BE2C (cell line): Measurements from ENCODE around the gene NXN.

Experiments used
- DNase-seq: peaks from one replicate; pipeline ENCODE4 v3.0.0-alpha.2; 2020
- H3K27me3 ChIP-seq: fragments of 250-450 bp; sonication (Bioruptor Pico); 2 replicates; pipeline ENCODE4 v1.5.1; 2020; ENCODE audit warnings: mild to moderate bottlenecking
- H3K36me3 ChIP-seq: fragments of 250-450 bp; sonication (Bioruptor Pico); 2 replicates; pipeline ENCODE4 v1.5.1; 2020; ENCODE audit warnings: mild to moderate bottlenecking
- H3K4me1 ChIP-seq: fragments of 250-450 bp; sonication (Bioruptor Pico); 2 replicates; pipeline ENCODE4 v1.5.1; 2020
- H3K4me3 ChIP-seq: 2 replicates; pipeline ENCODE4 v1.5.1; 2011; ENCODE audit warnings: low read depth, low read length
- H3K9me3 ChIP-seq: fragments of 250-450 bp; sonication (Bioruptor Pico); 2 replicates; pipeline ENCODE4 v1.5.1; 2020
- TF ChIP-seq, protein P1 (sequence below): IDR thresholded peaks from 2 replicates; pipeline ENCODE4 v1.5.1; 2012; ENCODE audit warnings: mild to moderate bottlenecking, low read depth, low read length

NXN gene

DNA sequence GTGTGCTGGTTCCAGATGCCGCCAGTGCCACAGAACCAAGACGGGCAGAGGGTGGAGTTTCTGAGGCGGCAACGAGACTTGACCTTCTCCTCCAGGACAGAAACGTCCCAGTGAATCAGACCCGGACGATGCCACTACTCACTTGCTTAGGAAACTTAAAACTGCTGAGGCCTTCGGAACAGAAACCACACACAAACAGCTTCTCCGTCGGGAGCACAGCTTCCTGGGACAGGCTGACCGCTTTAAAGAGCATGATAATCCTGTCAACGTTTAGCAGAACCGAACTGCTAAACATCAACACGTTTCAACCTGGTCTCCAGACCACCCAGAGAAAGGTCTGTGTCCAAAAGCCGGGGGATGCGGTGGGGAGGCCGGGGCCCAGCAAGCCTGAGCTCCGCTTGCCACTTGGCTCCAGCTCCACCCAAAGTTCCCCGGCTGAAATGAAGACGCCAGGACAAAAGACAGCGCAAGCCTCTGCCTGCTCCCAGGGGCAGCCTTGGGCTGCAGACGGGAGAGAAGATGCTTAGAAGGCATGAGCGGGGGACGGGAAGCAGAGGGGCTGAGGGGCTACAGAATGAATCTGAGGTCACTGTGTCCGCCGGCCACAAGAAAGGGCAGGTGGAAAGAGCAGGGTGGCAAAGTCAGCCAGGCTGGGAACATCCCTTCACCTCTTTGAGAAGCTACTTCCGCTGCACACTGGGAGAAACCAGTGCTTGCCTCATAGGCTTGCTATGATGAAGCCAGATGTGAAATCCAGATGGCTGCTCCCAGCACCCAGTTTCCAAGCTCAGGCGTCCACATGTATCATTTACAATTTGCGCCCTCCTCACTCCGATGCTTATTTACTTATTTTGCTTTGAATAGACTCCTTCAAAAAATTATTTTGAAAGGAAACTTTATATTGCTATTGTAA lies 128.5 kb downstream of the NXN start:
- no peak for DNase-seq
- Histone ChIP-seq H3K36me3 (no peaks in the 10 kb centered on the region), H3K4me1 (no peaks in the 10 kb centered on the region)

DNA sequence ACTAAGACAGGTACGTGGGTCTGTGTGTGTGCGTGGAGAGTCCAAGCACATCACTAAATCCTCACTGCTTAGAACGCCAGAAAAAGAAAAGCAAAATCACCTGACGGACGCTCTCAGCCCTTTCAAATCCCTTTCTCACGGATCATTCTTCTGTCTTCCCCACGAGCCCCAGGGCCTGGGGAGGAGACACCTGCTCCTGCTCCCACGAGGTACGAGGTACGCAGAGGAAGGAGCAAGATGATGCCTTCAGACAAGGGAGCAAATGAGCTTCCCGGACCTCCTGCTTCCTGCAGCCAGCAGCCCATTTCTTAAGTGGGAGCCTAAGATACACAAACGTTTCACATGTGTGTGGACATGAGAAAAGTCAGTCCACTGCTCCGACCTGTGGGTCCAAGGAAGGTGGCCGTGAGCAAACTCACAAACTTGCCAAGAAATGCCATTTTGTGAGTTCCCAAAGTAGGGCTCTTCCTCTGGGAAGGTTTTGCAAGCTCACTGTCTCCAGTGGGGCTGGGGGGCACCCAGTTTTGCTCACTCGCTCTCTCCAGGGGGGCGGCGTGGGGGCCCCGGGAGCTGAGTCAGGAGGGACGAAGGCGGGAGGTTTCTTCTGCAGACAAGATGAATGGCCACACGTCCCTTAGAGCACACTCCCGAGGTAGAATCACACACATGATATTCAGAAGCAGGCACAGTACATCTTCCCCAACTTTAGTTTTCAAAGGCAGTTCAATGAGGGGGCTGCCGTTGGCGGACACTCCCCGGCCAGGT lies 129.3 kb downstream of the NXN start:
- H3K27me3 ChIP-seq: no peaks in the 10 kb centered on the region
- H3K36me3 ChIP-seq: no peaks in the 10 kb centered on the region
- DNase-seq: no peak
- TF ChIP-seq, protein P1, sequence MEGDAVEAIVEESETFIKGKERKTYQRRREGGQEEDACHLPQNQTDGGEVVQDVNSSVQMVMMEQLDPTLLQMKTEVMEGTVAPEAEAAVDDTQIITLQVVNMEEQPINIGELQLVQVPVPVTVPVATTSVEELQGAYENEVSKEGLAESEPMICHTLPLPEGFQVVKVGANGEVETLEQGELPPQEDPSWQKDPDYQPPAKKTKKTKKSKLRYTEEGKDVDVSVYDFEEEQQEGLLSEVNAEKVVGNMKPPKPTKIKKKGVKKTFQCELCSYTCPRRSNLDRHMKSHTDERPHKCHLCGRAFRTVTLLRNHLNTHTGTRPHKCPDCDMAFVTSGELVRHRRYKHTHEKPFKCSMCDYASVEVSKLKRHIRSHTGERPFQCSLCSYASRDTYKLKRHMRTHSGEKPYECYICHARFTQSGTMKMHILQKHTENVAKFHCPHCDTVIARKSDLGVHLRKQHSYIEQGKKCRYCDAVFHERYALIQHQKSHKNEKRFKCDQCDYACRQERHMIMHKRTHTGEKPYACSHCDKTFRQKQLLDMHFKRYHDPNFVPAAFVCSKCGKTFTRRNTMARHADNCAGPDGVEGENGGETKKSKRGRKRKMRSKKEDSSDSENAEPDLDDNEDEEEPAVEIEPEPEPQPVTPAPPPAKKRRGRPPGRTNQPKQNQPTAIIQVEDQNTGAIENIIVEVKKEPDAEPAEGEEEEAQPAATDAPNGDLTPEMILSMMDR: no peak
- no peaks in the 10 kb centered on the region for H3K4me1 ChIP-seq
- no peaks in the 10 kb centered on the region for H3K9me3 ChIP-seq
- H3K4me3 ChIP-seq: no peak overlapping the region

More for the DNA sequence above, 128.5 kb downstream of the NXN start:
- Histone ChIP-seq H3K27me3 (no peaks in the 10 kb centered on the region), H3K4me3 (no peak overlapping the region), H3K9me3 (no peaks in the 10 kb centered on the region)
- TF ChIP-seq, protein P1: no peak

DNA sequence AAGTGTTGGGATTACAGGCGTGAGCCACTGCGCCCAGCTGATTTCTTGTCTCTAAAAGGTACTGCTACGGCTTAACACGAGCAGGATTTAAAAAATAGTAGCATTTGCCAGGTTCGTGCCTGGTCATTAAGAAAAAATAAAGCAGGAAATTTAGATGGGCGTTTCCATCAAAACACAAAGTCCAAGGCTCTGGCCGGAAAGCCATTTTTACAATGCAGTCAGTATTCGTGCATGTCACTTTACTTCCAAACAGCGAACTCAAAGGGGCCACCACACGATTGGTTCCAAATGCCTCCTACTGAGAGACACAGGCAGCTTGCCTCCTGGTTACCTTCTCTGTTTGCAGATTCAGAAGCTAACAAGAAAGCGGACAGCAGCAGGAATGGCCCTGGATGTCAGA lies 131.2 kb downstream of the NXN start:
- DNase-seq: no peak
- Histone ChIP-seq H3K27me3 (no peaks in the 10 kb centered on the region), H3K9me3 (no peaks in the 10 kb centered on the region), H3K4me3 (no peak overlapping the region), H3K36me3 (no peaks in the 10 kb centered on the region), H3K4me1 (no peaks in the 10 kb centered on the region)
- TF ChIP-seq, protein P1: no peak

DNA sequence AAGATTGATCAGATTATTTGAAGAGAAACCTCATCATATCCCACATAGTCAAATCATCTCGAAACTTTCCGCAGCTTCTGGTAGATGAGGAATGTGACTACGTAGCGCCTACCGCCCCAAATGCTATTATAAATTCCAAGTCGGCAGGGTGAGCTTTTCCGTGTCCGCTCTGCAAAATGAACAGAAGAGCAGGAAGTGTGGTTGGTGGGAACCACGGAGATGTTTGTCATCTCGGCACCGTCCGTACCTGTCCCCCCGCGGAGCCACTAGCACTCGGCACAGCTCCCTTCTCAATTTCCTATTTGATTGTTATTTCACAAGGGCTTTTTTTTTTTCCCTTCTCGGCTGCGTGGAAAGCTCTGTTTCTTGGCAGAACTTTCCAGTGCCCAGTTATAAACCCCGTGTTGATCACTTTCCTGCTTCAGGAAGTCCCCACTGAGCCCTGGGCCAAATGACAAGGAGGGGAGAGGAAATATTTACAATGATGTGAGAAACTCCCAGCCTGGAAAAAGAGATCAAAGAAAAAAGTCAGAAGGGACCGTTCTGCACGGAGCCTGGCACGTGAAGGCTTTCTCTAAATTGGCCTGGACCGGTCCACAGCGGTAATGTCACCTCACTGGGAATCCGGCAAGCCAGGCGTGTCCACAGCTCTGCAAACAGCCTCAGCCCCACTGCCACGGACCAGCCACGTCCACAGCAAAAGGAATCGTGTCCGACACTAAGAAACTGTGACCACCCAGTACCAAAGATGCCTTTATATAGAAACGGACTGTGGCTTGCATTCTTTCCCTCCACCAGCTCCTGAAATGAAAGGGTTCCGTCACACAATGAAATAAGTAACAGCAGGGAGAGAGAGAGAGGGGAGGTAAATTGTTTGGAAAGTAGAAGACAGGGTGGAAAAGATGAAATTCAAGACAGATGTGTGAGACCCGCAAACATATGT lies 132.4 kb downstream of the NXN start:
- no peaks in the 10 kb centered on the region for H3K4me1 ChIP-seq
- H3K36me3 ChIP-seq: no peaks in the 10 kb centered on the region
- TF ChIP-seq, protein P1: no peak
- H3K9me3 ChIP-seq: no peaks in the 10 kb centered on the region
- DNase-seq: no peak
- H3K27me3 ChIP-seq: no peaks in the 10 kb centered on the region
- H3K4me3 ChIP-seq: no peak overlapping the region

DNA sequence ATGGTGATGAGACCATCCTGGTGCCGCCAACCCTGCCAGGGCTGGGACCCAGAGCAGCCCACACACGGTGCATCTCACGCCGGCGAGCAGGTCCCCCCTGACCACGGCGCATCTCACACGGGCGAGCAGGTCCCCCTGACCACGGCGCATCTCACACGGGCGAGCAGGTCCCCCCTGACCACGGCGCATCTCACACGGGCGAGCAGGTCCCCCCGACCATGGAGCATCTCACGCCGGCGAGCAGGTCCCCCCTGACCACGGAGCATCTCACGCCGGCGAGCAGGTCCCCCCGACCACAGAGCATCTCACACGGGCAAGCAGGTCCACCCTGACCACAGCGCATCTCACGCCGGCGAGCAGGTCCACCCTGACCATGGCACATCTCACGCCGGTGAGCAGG lies 138.3 kb downstream of the NXN start:
- Histone ChIP-seq H3K36me3 (no peaks in the 10 kb centered on the region), H3K27me3 (no peaks in the 10 kb centered on the region), H3K4me3 (no peak overlapping the region), H3K4me1 (no peaks in the 10 kb centered on the region), H3K9me3 (no peaks in the 10 kb centered on the region)
- no peak for DNase-seq
- TF ChIP-seq, protein P1: no peak
